ENCODE results near the gene ZNF747.
"Not testable (repeated sequence)": the region's sequence is repeated elsewhere in the genome, so short reads cannot be mapped to it uniquely, and the experiment has no call there.

Gene ZNF747

GRCh38 chr16:30532285-30533145 is 2.1 kb downstream of the ZNF747 start:
- DNase-seq = no peak

DNA sequence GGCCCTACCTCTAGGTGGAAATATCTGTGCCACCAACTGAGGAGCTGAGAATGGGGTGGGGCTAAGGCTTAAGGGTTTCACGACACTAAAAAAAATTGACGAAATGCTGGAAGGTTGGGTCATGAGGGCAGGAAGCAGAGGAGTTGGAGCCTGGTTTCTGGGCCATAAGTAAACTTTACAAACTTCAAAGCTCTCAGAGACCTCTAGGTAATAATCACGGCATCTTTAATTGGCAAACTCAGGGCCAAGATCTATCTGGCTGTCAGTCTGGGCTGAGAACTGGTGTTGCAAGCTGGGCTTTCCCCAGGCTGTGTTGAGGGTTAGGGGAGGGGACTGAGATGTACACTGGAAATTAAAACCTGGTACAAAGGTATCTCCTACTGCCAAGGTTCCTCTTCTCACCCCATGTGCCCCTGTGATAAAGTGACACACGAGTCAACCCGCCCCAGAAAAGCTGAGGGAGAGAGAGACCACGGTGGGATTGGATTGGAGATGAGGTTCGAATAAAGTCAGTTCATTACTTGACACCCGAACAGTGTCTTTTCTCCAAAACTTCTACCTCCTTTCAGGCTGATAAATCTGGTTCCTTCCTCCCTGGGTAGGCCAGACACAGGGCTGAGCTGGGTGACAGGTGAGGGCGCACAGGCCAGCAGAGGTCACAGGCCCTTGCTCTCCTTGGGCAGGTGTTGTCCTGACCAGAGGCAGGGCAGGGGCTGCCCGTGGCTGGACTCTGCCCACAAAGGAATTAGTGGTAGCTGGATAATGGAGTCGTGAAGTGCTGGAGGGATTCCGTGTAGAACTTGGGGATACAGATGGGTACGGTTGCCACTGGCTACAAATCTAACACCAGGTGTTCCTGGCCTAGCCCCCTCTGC is 4.3 kb downstream of the ZNF747 start:
- DNase-seq = no peak

GRCh38 chr16:30528799-30529457 is 5.7 kb downstream of the ZNF747 start:
- DNase-seq = no peak

- DNase-seq = no peak
Measured at GRCh38 chr16:30527635-30528178, 7.0 kb downstream of the ZNF747 start.

DNA sequence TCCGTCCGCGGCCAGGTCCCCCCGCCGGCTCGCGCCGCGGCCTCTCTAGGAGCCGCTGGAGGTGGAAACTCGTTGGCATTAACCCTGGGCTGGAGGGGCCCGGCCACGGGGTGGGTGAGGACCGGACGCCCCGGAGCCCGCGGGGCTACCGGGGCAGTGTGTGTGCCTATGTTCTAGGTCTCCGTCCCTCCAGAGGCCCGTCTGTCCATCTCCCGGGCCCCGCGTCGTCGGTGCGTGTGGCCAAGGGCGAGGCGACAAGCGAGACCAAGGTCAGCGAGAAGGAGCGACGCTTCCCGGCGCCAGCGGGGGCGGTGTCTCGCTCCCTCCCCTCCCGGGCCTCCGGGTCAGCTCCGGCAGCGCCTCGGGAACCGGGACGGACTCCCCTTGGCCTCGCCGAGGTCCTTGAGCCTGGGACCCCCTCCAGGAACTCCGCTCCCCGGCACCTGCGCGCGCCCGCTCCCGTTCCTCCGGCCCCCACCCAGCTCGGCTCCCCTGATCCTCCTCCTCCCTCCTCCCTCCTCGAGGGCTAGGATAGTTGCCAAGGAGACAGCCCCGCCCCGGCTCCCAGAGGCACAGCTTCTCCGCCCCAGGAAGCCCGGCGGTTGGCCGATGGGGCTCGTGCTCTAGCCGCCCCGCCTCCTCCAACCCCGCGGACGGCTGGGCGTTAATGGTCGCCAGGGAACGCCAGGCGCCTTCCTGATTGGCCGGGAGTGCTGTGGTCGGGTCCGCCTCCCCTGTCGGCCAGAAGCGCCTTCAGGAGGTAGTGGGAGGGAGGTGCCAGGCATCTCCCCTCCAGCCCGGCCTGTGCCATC is 7.6 kb downstream of the ZNF747 start:
- DNase-seq = peak; percentile 99

DNA sequence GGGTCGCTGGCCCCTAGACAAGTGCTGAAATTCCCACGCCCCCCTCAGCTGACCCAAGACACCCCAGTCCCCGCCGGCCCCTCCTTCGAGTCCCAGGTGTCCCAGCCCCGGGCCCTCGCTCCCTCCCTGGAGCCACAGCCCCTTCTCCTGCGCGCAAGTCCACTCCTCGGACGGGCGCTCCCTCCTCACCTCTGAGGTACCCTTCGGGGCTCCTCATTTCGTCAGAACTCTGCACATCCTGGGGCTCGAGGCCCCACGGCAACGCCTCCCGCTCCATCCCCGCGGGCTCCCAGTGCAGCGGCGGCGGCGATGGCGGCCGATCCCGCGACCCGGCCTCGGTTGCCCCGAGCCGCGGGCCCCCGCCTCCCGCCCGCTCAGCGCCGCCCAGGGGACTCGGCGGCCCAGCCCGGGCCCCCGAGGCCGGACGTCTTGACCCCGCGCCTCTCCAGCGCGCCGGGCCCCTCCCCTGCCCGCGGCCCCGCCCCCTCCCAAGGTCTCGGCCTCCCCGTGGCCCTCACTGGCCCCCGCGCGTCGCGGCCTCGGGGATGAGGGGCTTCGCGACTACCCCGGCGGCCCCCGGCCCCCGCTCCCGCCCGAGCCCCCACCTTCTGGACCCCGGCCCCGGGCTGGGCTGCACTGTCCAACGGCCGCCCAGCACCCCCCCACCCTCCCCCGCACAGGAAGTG is 8.4 kb downstream of the ZNF747 start, which contains the start of gene ZNF768:
TSS of gene ZNF768 (minus strand) at position 430 of the 686 bp plus-strand sequence. CDS start at position 277, 153 bp downstream.
- DNase-seq = peak; percentile 62

DNA sequence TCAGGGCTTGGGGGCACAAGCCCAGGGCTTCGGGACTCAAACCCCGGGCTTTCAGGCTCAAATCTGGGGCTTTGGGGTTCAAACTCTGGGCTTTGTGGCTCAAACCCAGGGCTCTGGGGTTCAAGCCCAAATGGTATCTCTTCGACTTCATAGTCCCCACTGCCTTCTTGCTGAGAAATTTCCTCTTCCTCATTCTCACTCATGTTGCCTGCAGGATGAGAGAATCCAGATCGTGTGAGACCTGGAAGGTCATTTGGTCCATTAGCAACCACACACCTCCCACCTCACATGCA is 8.9 kb downstream of the ZNF747 start:
- DNase-seq = no peak

GRCh38 chr16:30524575-30525568 is 9.8 kb downstream of the ZNF747 start:
- no peak for DNase-seq

DNA sequence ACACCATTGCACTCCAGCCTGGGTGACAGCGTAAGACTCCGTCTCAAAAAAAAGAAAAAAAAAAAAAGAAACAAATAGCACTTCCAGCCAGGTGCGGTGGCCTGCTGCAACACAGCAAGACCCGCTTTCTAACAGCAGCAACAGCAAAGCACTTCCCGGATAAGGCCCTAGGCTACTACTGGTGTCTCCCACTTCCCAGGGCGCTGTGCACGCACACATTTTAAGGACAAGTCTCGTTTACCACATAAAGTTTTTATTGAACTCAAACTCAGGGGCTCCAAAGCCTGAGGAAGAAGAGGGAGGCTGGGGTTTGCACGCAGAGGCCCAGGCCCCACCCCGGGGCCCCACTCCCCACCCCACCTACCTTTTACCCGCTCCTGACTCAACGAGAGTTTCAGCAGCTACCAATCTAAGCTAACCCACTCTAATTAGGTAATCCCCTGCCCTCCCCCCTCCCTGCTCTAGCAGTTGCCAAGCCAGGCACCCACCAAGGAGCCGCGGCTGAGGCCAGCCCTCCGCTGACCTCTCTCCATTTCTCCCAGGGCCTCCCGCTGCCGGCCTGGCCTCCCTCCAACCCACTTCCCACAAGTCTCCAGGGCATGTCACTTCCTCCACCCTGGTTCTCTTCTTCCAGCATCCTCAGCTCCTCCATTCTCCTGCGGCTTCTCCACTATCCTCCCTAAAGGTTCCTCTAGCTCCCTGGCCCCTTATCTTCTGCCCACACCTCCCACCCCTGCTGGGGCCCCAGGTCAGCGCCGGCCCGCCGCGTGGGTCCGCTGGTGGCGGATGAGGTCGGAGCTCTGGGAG is 10.7 kb downstream of the ZNF747 start:
- no peak for DNase-seq

GRCh38 chr16:30522702-30523463 is 11.8 kb downstream of the ZNF747 start:
- not testable (repeated sequence) for DNase-seq

GRCh38 chr16:30521873-30522641 is 12.6 kb downstream of the ZNF747 start:
- no peak for DNase-seq

DNA sequence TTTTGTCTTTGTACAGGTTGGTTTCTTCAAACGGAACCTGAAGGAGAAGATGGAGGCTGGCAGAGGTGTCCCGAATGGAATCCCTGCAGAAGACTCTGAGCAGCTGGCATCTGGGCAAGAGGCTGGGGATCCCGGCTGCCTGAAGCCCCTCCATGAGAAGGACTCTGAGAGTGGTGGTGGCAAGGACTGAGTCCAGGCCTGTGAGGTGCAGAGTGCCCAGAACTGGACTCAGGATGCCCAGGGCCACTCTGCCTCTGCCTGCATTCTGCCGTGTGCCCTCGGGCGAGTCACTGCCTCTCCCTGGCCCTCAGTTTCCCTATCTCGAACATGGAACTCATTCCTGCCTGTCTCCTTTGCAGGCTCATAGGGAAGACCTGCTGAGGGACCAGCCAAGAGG is 13.2 kb downstream of the ZNF747 start:
- DNase-seq = no peak

GRCh38 chr16:30519120-30520049 is 15.3 kb downstream of the ZNF747 start:
- DNase-seq = no peak

DNA sequence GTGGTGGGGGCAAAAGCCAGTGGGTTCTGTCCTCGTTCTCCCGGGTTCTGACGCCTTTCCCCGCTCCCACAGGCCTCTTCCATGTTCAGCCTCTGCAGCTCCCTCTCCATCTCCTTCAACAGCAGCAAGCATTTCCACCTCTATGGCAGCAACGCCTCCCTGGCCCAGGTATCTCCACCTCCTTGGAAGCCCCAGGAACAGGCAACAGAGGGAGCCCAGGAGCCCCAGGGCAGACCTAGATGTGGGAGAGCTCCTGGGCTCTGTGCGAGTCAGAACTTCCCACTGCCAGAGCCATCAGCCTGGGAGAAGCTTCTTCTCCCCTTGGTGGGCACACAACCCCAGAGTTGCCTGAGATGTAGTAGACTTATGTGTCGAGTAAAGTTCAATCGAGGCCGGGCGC is 16.1 kb downstream of the ZNF747 start:
- DNase-seq = no peak

- DNase-seq = no peak
Measured at GRCh38 chr16:30515275-30515674, 19.4 kb downstream of the ZNF747 start.

DNA sequence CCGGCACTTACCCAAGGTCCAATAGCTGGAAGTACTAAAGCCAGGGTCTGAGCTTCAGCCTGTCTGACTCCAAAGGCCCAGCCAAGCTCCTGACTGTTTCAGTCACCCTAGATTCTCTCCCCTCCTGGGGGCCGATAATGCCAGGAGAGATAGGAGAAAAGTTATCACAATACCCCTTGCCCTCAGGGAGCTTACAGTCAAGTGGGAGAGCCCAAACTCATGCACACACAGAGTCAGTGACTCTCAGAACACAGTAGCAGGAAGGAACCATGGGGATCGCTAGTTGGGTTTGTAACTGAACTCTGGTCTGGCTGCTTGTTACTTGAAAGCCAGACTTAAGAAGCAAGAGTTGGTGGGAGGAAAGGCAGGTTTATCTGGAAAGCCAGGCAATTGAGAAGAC is 23.1 kb downstream of the ZNF747 start:
- no peak for DNase-seq

Measured in left hindlimb (tissue), 1 donor.